SK-N-MC (cell line): ENCODE measurements around the gene LUZP4.

ENCODE experiments used
- EZH2 ChIP-seq: fragments of 200-600 bp; sonication (generic); IDR thresholded peaks from one replicate; pipeline ENCODE4 v1.6.1; 2017; ENCODE audit warnings: antibody characterized with exemption
- POLR2AphosphoS5 ChIP-seq: IDR thresholded peaks from 2 replicates; pipeline ENCODE4 v1.6.1; 2012; ENCODE audit warnings: mild to moderate bottlenecking, low read depth, low read length, borderline replicate concordance

- TF ChIP-seq POLR2AphosphoS5 (no peak), EZH2 (no peak)
These were observed at the start of gene LUZP4 for GRCh38 chrX:115289465-115289864.
